ENCODE data around the gene YIPF3. TPM values are rescaled to one million over a fixed set of nuclear protein-coding genes. Genes with fewer than 3 reads are reported as not detected.

Gene YIPF3
- total RNA-seq, 4 donors from 2014 or later: 73.6 to 96.9 (median 84.9) TPM

DNA sequence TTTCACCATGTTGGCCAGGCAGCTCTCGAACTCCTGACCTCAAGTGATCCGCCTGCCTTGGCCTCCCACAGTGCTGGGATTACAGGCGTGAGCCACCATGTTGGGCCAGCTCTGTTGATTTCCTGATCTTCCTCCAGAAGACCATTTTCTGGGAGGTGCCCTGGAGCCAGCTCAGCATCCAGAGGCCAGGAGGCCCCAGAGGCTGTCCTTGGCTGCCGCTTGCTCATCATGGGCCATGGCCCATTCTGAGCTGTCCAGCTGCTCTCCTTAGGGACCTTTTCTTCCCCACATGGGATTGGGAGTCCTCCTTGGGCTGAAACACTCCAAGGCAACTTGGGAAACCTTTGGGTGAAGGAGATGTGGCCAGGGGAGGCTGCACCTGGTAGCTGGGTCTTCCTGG lies 22.0 kb downstream of the YIPF3 start:
- Histone ChIP-seq H3K36me3 (peaks cover 12 to 26% (median 18%) of the 10 kb centered on the region in 4 donors), H3K27ac (replicated peaks in 1 of 4) (no peak overlapping the region), H3K4me3 (no peak overlapping the region), H3K27me3 (no peaks in the 10 kb centered on the region), H3K4me1 (peaks cover 30 to 47% (median 35%) of the 10 kb centered on the region in 4 donors), H3K9me3 (no peaks in the 10 kb centered on the region)
- no peak for DNase-seq (ENCODE audit: extremely low spot score)
- no peak for TF ChIP-seq POLR2A (IDR thresholded peaks at IDR 0.05; ENCODE audit: low read depth)
- TF ChIP-seq, protein P1, sequence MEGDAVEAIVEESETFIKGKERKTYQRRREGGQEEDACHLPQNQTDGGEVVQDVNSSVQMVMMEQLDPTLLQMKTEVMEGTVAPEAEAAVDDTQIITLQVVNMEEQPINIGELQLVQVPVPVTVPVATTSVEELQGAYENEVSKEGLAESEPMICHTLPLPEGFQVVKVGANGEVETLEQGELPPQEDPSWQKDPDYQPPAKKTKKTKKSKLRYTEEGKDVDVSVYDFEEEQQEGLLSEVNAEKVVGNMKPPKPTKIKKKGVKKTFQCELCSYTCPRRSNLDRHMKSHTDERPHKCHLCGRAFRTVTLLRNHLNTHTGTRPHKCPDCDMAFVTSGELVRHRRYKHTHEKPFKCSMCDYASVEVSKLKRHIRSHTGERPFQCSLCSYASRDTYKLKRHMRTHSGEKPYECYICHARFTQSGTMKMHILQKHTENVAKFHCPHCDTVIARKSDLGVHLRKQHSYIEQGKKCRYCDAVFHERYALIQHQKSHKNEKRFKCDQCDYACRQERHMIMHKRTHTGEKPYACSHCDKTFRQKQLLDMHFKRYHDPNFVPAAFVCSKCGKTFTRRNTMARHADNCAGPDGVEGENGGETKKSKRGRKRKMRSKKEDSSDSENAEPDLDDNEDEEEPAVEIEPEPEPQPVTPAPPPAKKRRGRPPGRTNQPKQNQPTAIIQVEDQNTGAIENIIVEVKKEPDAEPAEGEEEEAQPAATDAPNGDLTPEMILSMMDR (IDR thresholded peaks at IDR 0.05): no peak
- intact Hi-C loops (cut with DNase I): loop anchor here (5.0 to 10.0 kb wide), 2 partner anchors 37 to 130 kb away; partner anchors contain the start of genes DLK2 and ZNF318
- 85% methylated on average over 2 of the region's 4 CpGs for WGBS

DNA sequence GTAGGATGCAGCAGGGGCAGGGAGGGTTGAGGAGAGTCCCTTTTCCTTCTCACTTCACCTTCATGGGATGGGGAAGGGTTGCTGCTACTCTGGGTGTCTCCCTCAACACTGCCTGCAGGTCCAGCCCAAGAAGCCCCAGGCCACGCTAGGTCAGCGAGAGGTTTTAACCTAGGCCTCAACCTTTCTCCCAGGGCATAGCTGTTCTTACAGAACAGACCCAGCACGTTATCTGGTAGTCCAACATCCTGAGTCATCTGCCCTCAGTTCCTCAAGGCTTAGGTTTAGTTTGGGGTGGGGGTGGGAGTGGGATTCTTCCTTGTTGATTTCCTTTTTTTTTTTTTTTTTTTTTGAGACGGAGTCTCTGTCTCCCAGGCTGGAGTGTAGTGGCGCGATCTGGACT lies 22.4 kb downstream of the YIPF3 start:
- intact Hi-C loops (cut with DNase I): loop anchor here (10.0 kb wide), 1 partner anchor 130 kb away; the partner anchor contains the start of gene ZNF318
- no peaks in the 10 kb centered on the region for H3K9me3 ChIP-seq
- no peak for TF ChIP-seq EP300 (IDR thresholded peaks at IDR 0.05)
- peaks cover 8 to 24% (median 16%) of the 10 kb centered on the region in 4 donors for H3K36me3 ChIP-seq
- H3K4me3 ChIP-seq: no peak overlapping the region
- H3K27me3 ChIP-seq: no peaks in the 10 kb centered on the region
- WGBS: 88% methylated on average over 6 of the region's 6 CpGs
- no peak overlapping the region for H3K27ac ChIP-seq (replicated peaks in 1 of 4)
- H3K4me1 ChIP-seq: peaks cover 25 to 42% (median 33%) of the 10 kb centered on the region in 4 donors
- DNase-seq (ENCODE audit: extremely low spot score): no peak

DNA sequence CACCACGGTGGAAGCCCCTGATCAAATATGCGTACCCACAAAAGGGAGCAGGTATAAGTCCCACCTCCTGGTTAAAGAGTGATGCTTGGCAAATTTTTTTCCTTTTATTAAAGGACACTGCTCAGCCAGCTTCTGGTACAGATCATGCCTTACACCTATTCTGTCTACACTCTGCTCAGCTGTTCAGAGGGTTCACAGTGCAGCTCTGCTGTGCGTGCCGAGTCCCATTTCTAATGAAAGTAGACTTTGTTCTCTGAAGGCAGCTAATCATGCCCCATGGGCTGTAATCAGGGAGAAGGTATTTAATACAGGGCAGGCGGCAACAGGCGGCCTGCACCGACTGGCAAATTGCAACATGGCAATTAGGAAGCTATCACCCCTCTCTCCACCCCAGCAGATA lies 22.9 kb downstream of the YIPF3 start:
- H3K9me3 ChIP-seq: no peaks in the 10 kb centered on the region
- 89% methylated on average over 7 of the region's 7 CpGs for WGBS
- no peak overlapping the region for H3K4me3 ChIP-seq
- intact Hi-C loops (cut with DNase I): loop anchor here (10.0 kb wide), 1 partner anchor 129 kb away; the partner anchor contains the start of gene ZNF318
- H3K36me3 ChIP-seq: peaks cover 3 to 19% (median 11%) of the 10 kb centered on the region in 4 donors
- peaks cover 21 to 37% (median 33%) of the 10 kb centered on the region in 4 donors for H3K4me1 ChIP-seq
- no peak for DNase-seq (ENCODE audit: extremely low spot score)
- no peak overlapping the region for H3K27ac ChIP-seq (replicated peaks in 1 of 4)
- H3K27me3 ChIP-seq: no peaks in the 10 kb centered on the region
- no peak for TF ChIP-seq POLR2A (IDR thresholded peaks at IDR 0.05; ENCODE audit: low read depth)
- TF ChIP-seq, protein P1 (IDR thresholded peaks at IDR 0.05): no peak
- no peak for TF ChIP-seq EP300 (IDR thresholded peaks at IDR 0.05)
- TF ChIP-seq POLR2AphosphoS5 (IDR thresholded peaks at IDR 0.05): no peak

DNA sequence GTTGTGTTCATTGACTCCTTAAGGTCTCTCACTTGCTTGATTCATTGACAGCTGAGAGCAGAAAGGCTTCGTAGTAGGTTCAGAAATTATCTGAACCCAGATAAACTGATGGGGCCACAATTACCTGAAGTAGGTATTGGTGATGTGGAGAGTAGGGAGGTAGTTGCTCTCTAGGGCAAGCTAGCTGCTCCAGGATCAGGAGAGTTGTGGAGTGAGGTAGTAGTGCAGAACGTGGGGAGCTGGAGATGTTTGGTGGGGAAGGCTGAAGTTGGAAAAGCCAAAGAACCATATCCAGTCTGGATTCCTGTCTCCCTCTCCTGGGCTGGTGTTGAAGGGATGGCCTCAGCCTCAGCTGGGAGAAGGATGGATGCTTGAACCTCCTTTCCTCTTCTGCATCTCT lies 23.5 kb downstream of the YIPF3 start:
- Histone ChIP-seq H3K4me1 (peaks cover 20 to 39% (median 33%) of the 10 kb centered on the region in 4 donors), H3K36me3 (peaks cover 0 to 13% (median 5%) of the 10 kb centered on the region in 4 donors), H3K27ac (replicated peaks in 1 of 4) (peak overlapping the region in 1 of 4 donors; percentile 65), H3K9me3 (no peaks in the 10 kb centered on the region), H3K27me3 (no peaks in the 10 kb centered on the region), H3K4me3 (no peak overlapping the region)
- 87% methylated on average over 2 of the region's 2 CpGs for WGBS
- no peak for DNase-seq (ENCODE audit: extremely low spot score)
- intact Hi-C loops (cut with DNase I): loop anchor here (10.0 kb wide), 1 partner anchor 128 kb away; the partner anchor contains the start of gene ZNF318
- TF ChIP-seq EP300 (IDR thresholded peaks at IDR 0.05) (no peak), POLR2A (IDR thresholded peaks at IDR 0.05; ENCODE audit: low read depth) (no peak), POLR2AphosphoS5 (IDR thresholded peaks at IDR 0.05) (no peak)
- TF ChIP-seq, protein P1 (IDR thresholded peaks at IDR 0.05): no peak

DNA sequence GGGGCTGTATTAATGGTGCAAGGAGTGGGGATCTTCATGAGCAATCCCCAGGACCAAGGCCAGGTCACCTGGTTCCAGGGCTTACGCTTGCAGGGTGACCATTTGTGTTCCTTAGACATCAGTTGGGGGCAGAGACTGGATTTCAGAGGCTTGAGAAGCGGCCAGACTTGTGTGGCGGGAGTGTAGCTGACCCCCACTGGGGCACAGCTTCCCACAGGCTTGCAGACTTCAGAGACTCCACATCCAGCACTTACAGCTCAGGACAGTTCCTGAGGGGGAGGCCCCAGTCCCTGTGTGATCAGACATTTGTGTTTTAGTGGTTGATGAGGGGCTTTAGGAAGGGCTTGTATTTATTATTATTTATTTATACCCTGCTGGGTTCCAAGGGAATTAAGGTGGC lies 24.1 kb downstream of the YIPF3 start:
- WGBS: 84% methylated on average over 3 of the region's 3 CpGs
- Histone ChIP-seq H3K9me3 (no peaks in the 10 kb centered on the region), H3K4me1 (peaks cover 20 to 39% (median 33%) of the 10 kb centered on the region in 4 donors), H3K4me3 (peak overlapping the region in 2 of 4 donors; percentile 11 to 36), H3K36me3 (peaks cover 0 to 7% (median 3%) of the 10 kb centered on the region in 4 donors), H3K27me3 (no peaks in the 10 kb centered on the region), H3K27ac (replicated peaks in 1 of 4) (peak overlapping the region; percentile 61 to 76 (median 67))
- no peak for DNase-seq (ENCODE audit: extremely low spot score)
- intact Hi-C loops (cut with DNase I): loop anchor here (10.0 kb wide), 1 partner anchor 128 kb away; the partner anchor contains the start of gene ZNF318
- TF ChIP-seq POLR2AphosphoS5 (IDR thresholded peaks at IDR 0.05): no peak
- TF ChIP-seq EP300 (IDR thresholded peaks at IDR 0.05): no peak
- TF ChIP-seq POLR2A (IDR thresholded peaks at IDR 0.05; ENCODE audit: low read depth): no peak
- TF ChIP-seq, protein P1 (IDR thresholded peaks at IDR 0.05): no peak

All from esophagus muscularis mucosa (tissue), 4 donors.